ENCODE measurements around the gene ASB8.

- TF ChIP-seq EZH2phosphoT487 (IDR thresholded peaks at IDR 0.05; ENCODE audit: insufficient read depth, low read depth) (no peak), EZH2 (IDR thresholded peaks at IDR 0.05; ENCODE audit: insufficient read depth, poor library complexity, severe bottlenecking) (no peak)
Observed at GRCh38 chr12:48179466-48179865, 22.2 kb upstream of the ASB8 start.
